ENCODE data around the gene RARA.

DNA sequence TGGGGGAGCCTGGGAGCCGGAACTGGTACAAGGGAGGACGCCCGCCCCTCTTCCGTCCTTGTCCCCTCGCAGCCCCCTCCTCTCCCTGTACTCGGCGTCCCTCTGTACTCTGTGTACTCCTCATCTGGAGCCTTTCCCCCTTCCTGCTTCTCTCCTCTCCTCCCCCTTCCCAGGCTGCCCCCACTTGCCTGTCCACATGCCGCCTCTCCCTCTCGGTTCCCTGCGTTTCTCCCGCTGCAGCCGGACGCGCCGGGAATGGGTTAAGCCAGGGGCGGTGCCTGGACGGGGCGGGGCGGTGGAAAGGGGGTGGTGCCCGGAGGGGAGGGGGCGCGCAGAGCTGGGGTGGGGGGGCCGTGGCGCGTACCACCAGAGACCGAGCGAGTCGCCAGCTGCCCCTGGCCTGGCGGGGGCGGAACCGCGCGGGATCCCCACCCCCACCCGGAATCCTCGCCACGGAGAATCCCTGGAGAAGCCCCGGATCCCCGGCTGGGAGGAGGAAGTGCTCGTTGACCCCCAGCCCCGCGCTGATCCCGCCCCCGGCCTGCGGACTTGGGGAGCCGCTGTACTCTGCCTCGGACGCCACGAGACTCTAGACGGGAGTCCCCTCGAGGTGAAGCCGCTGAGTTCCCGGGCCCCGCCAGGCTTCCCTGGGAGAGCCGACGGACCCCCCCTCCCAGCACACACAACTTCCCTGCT, 33.0 kb downstream of the RARA start:
- no peak for TF ChIP-seq ZNF274 (IDR thresholded peaks at IDR 0.05; ENCODE audit: low read depth, low read length)
- TF ChIP-seq YY1 (IDR thresholded peaks at IDR 0.05; ENCODE audit: insufficient read depth, insufficient read length), result no peak
